Cardiac muscle cell (in vitro differentiated cells and primary cell): Measurements from ENCODE around the gene FGF7. TPM values are rescaled to one million over a fixed set of nuclear protein-coding genes. Genes with fewer than 3 reads are reported as not detected.
A peak's percentile ranks its signal among the peaks of the same experiment; 100 is the strongest.

Experiments
- DNase-seq, 2 donors: peaks; one replicate each; pipeline versions ENCODE4 v3.0.0 to v3.0.0-alpha.2; 2010 to 2017; ENCODE audit warnings: low read depth in 1 of 2, low spot score in 1 of 2
- H3K27ac ChIP-seq: fragments of 200-600 bp; sonication (generic); 2 replicates; pipeline ENCODE4 v1.5.1; 2016
- H3K27me3 ChIP-seq: fragments of 200-600 bp; sonication (generic); 2 replicates; pipeline ENCODE4 v1.6.0; 2016; ENCODE audit warnings: control low read depth
- H3K36me3 ChIP-seq: fragments of 200-600 bp; sonication (generic); 2 replicates; pipeline ENCODE4 v1.5.1; 2016; ENCODE audit warnings: control low read depth
- H3K4me1 ChIP-seq: fragments of 200-600 bp; sonication (generic); 2 replicates; pipeline ENCODE4 v1.8.1; 2017; ENCODE audit warnings: low read depth, mild to moderate bottlenecking, mixed run types
- H3K4me3 ChIP-seq: fragments of 200-600 bp; sonication (generic); 2 replicates; pipeline ENCODE4 v1.5.1; 2016; ENCODE audit warnings: mild to moderate bottlenecking
- H3K9me3 ChIP-seq: fragments of 200-600 bp; sonication (generic); 2 replicates; pipeline ENCODE4 v1.5.1; 2017; ENCODE audit warnings: low read depth, mild to moderate bottlenecking, control low read depth
- polyA plus RNA-seq: library from polyadenylated mRNA; unstranded; fragments of >200 nt; fragmentation: Nextera tagmentation; extraction: Ambion mirVana; gene quantifications from 2 replicates; pipeline ENCODE4 v1.2.1, GENCODE V29; 2016
- total RNA-seq: library from RNA; depleted of rRNA; stranded (reverse); fragments of >200 nt; gene quantifications from 2 replicates; pipeline ENCODE4 v1.2.3, GENCODE V29; 2016
- TF ChIP-seq, protein P1 (sequence below): IDR thresholded peaks from 2 replicates; pipeline ENCODE4 v1.5.1; 2012; ENCODE audit warnings: low read depth, mild to moderate bottlenecking, low read length

The FGF7 gene
- total and polyA plus RNA-seq, 2 experiments from 2014 or later, result 3.8 to 6.2 TPM

DNA sequence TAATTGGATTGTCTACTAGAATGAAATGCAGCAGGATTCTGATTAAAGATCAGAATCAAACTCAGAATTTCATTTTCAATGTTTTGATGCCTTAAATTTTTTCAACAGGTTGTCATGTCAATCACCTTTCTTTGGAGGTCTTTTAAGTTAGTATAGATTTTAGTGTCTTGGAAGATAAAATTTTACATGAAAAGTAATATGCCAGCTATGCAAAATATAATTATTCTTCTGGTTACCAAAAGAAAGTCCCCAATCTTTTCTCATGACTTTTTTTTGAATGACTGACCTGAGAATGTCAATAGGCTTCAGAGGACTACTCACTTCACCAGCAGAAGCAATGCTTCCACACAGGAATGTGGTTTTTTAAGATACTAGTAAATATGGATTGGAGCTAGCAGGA is 4.3 kb downstream of the FGF7 start:
- peaks cover 58% of the 10 kb centered on the region for H3K4me1 ChIP-seq
- H3K4me3 ChIP-seq, result no peak overlapping the region
- H3K9me3 ChIP-seq, result no peaks in the 10 kb centered on the region
- TF ChIP-seq, protein P1, sequence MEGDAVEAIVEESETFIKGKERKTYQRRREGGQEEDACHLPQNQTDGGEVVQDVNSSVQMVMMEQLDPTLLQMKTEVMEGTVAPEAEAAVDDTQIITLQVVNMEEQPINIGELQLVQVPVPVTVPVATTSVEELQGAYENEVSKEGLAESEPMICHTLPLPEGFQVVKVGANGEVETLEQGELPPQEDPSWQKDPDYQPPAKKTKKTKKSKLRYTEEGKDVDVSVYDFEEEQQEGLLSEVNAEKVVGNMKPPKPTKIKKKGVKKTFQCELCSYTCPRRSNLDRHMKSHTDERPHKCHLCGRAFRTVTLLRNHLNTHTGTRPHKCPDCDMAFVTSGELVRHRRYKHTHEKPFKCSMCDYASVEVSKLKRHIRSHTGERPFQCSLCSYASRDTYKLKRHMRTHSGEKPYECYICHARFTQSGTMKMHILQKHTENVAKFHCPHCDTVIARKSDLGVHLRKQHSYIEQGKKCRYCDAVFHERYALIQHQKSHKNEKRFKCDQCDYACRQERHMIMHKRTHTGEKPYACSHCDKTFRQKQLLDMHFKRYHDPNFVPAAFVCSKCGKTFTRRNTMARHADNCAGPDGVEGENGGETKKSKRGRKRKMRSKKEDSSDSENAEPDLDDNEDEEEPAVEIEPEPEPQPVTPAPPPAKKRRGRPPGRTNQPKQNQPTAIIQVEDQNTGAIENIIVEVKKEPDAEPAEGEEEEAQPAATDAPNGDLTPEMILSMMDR, result no peak
- no peaks in the 10 kb centered on the region for H3K36me3 ChIP-seq
- H3K27me3 ChIP-seq, result no peaks in the 10 kb centered on the region
- peak overlapping the region; percentile 60 for H3K27ac ChIP-seq
- no peak for DNase-seq

- H3K36me3 ChIP-seq, result no peaks in the 10 kb centered on the region
- DNase-seq, result peak; percentile 64 to 77
- H3K4me3 ChIP-seq, result no peak overlapping the region
- H3K27ac ChIP-seq, result peak overlapping the region; percentile 60
- peaks cover 46% of the 10 kb centered on the region for H3K4me1 ChIP-seq
- no peaks in the 10 kb centered on the region for H3K9me3 ChIP-seq
- H3K27me3 ChIP-seq, result no peaks in the 10 kb centered on the region
- TF ChIP-seq, protein P1, result no peak
These were observed 5.5 kb downstream of the FGF7 start for GRCh38 chr15:49428409-49429095.

GRCh38 chr15:49430046-49430445 is 7.0 kb downstream of the FGF7 start:
- Histone ChIP-seq H3K4me3 (no peak overlapping the region), H3K9me3 (no peaks in the 10 kb centered on the region), H3K27me3 (no peaks in the 10 kb centered on the region), H3K4me1 (peaks cover 47% of the 10 kb centered on the region), H3K36me3 (no peaks in the 10 kb centered on the region), H3K27ac (peak overlapping the region; percentile 20)
- peak in 1 of 2 donors; percentile 37 for DNase-seq
- TF ChIP-seq, protein P1, result no peak

- no peak overlapping the region for H3K4me3 ChIP-seq
- DNase-seq, result peak in 1 of 2 donors; percentile 54
- H3K9me3 ChIP-seq, result no peaks in the 10 kb centered on the region
- peaks cover 34% of the 10 kb centered on the region for H3K4me1 ChIP-seq
- no peaks in the 10 kb centered on the region for H3K27me3 ChIP-seq
- no peaks in the 10 kb centered on the region for H3K36me3 ChIP-seq
- no peak overlapping the region for H3K27ac ChIP-seq
- TF ChIP-seq, protein P1, result no peak
These were observed 12.1 kb downstream of the FGF7 start for GRCh38 chr15:49435174-49435573.

DNA sequence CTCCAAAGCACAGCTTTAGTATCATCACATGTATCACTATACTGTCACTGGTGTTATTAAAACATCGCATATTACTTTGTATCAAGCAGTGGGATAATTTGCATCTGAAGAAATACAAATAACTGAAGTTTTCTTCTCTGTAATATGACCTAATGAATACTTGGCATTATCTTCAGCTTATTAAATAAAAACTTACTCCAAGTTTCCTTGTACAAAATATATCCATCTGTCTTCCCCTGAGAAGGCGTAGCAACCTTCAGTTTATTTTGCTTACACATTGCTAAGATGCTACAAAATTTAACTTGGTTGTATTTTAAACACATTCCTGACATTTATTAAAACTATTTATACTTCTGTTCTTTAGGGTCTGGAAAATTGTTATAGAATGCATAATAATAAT is 13.7 kb downstream of the FGF7 start:
- Histone ChIP-seq H3K36me3 (no peaks in the 10 kb centered on the region), H3K4me1 (peaks cover 28% of the 10 kb centered on the region), H3K4me3 (no peak overlapping the region), H3K9me3 (no peaks in the 10 kb centered on the region), H3K27ac (no peak overlapping the region), H3K27me3 (no peaks in the 10 kb centered on the region)
- TF ChIP-seq, protein P1, result no peak
- DNase-seq, result no peak
